Heart left ventricle (tissue), 16 donors: Measurements from ENCODE around the gene SLC2A4RG. TPM values are rescaled to one million over a fixed set of nuclear protein-coding genes. Genes with fewer than 3 reads are reported as not detected.

ENCODE experiments used
- ATAC-seq, 4 donors: fragments of 200-7000 bp; cut with Tn5 transposase; one replicate each; pipeline ENCODE4 v1.9.1; 2020 to 2022; ENCODE audit warnings: moderate library complexity in 4 of 4, mild to moderate bottlenecking in 3 of 4, moderate number of reproducible peaks in 1 of 4
- DNase-seq, 5 donors: peaks; one replicate each; pipeline ENCODE4 v3.0.0-alpha.2; 2020
- H3K27ac ChIP-seq, 12 donors: fragments of 200-600 bp; sonication (generic) in 4 of 12; one replicate each; pipeline versions ENCODE4 v1.5.0 to v1.8.0; 2016 to 2022; ENCODE audit warnings: mild to moderate bottlenecking in 2 of 12
- H3K27me3 ChIP-seq, 9 donors: fragments of 200-600 bp; sonication (generic) in 2 of 9; one replicate each; pipeline versions ENCODE4 v1.5.1 to v1.8.0; 2016 to 2022; ENCODE audit warnings: mild to moderate bottlenecking in 3 of 9
- H3K36me3 ChIP-seq, 9 donors: fragments of 200-600 bp; sonication (generic) in 2 of 9; one replicate each; pipeline versions ENCODE4 v1.5.0 to v1.8.0; 2018 to 2022; ENCODE audit warnings: mild to moderate bottlenecking in 2 of 9
- H3K4me1 ChIP-seq, 12 donors: fragments of 200-600 bp; sonication (generic) in 4 of 12; one replicate each; pipeline versions ENCODE4 v1.5.0 to v1.8.0; 2016 to 2022; ENCODE audit warnings: mild to moderate bottlenecking in 3 of 12
- H3K4me3 ChIP-seq, 12 donors: fragments of 200-600 bp; sonication (generic) in 4 of 12; one replicate each; pipeline versions ENCODE4 v1.5.0 to v1.8.0; 2017 to 2022; ENCODE audit warnings: mild to moderate bottlenecking in 9 of 12, moderate library complexity in 4 of 12
- H3K9me3 ChIP-seq, 12 donors: fragments of 200-600 bp; sonication (generic) in 4 of 12; one replicate each; pipeline versions ENCODE4 v1.5.0 to v1.8.0; 2016 to 2022; ENCODE audit warnings: mild to moderate bottlenecking in 1 of 12
- CTCF ChIP-seq, 12 donors: fragments of 200-600 bp; sonication (generic) in 4 of 12; IDR thresholded peaks; one replicate each; pipeline versions ENCODE4 v1.5.0 to v1.8.0; 2018 to 2022; ENCODE audit warnings: antibody characterized with exemption in 12 of 12, mild to moderate bottlenecking in 5 of 12
- POLR2A ChIP-seq, 2 donors: fragments of 450-650 bp; IDR thresholded peaks; one replicate each; pipeline ENCODE4 v1.6.1; 2017; ENCODE audit warnings: antibody characterized with exemption in 2 of 2, mild to moderate bottlenecking in 2 of 2, moderate library complexity in 2 of 2
- WGBS, 4 donors: extraction: QIAGEN DNeasy Blood & Tissue Kit in 2 of 4; methylation state at CpG; one replicate each; pipeline versions ENCODE4 v1.1.5 to v1.1.7; 2013 to 2018; 5-methylcytosine and 5-hydroxymethylcytosine counted together
- intact Hi-C, 10 donors: fragments of 100-400 bp; cut with DNase I; formaldehyde crosslinking; loops; one replicate each; pipeline versions ENCODE4 v1.11.1 to v1.14.2; 2022
- polyA plus RNA-seq, 2 donors: library from polyadenylated mRNA; stranded (reverse); fragments of 200-250 nt; gene quantifications; one replicate each; pipeline ENCODE4 v1.2.3, GENCODE V29; 2013
- total RNA-seq, 9 donors: library from RNA; depleted of rRNA in 2 of 9; stranded (reverse); fragments of >200 nt in 2 of 9; fragmentation: NEBNext Ultra II Directional in 3 of 9; extraction: Animal tissue kit (Norgen Biotek cat#: 25700) in 3 of 9; gene quantifications; one replicate each; pipeline versions ENCODE4 v1.1.0 to v1.2.4, GENCODE V29; 2016 to 2023
- donor health status: ischemic (EF 13 %, LVEDD 7.1; RV severe dilation, severe dysfunction).
- donor health status: healthy with polysubstance abuse.
- donor health status: DM: no; HTN: yes; CAD: no.
- donor health status: DM: no; HTN: no; CAD: no.
- donor health status: ischemic (EF 25% LVEDD 6.9; RV normal size, moderate dysfunction).
- donor health status: ischemic (EF 25% LVEDD 5.7; RV mildly dilated, moderate dysfunction).
- donor health status: healthy.
- donor health status: DM: yes; HTN: yes; CAD: no.
- donor health status: ischemic (EF 35%, LVEDD 5.7; RV mildly dilated, moderate dysfunction).
- donor health status: nonischemic (EF 11% LVEDD 7.7; RV severe dilation, severe dysfunction).
- donor health status: DM: yes; HTN: yes; CAD: no.
- donor health status: PGD.
- donor health status: ischemic (EF 29% LVEDD 5.4; RV normal size, mild dysfunction).
- donor health status: nonischemic (EF 23%, LVEDD 6.1; RV moderate dilation, normal function).

Gene SLC2A4RG
- total and polyA plus RNA-seq, 11 donors: 18.3 to 82.5 (median 70.7) TPM

- Histone ChIP-seq H3K36me3 (peaks cover 0 to 38% (median 17%) of the 10 kb centered on the region in 9 donors), H3K4me3 (no peak overlapping the region), H3K27ac (peak overlapping the region in 5 of 12 donors; percentile 2 to 88 (median 29)), H3K9me3 (no peaks in the 10 kb centered on the region), H3K27me3 (no peaks in the 10 kb centered on the region), H3K4me1 (peaks cover 4 to 52% (median 35%) of the 10 kb centered on the region in 12 donors)
- intact Hi-C loops: loop anchor here in 5 of 10 donors (5.0 kb wide), 2 partner anchors 34 to 39 kb away; partner anchors contain the start of gene ZBTB46 (in 1 of the 5)
- ATAC-seq (peak in 1 of 4 donors; percentile 22), DNase-seq (peak in 1 of 5 donors; percentile 25)
- no peak for TF ChIP-seq POLR2A (IDR thresholded peaks at IDR 0.05)
- no peak for TF ChIP-seq CTCF (IDR thresholded peaks at IDR 0.05)
- 53 to 76% (median 57%) methylated on average over 20 of the region's 20 CpGs for WGBS, 4 donors
Measured at GRCh38 chr20:63792866-63793265, 53.3 kb downstream of the SLC2A4RG start.

Other genes starting within 250 kb of the SLC2A4RG start
- 1,000 to 10,000 TPM in 7 of 9 donors, 100 to 1,000 TPM in 2; 791 to 1,794 (median 1,550) TPM for gene EEF1A2, start 240.7 kb upstream of the SLC2A4RG start, total RNA-seq
- gene EEF1A2, start 240.7 kb upstream of the SLC2A4RG start, polyA plus RNA-seq: 1,000 to 10,000 TPM; 1,276 to 1,345 TPM
- 100 to 1,000 TPM; 182 to 424 (median 235) TPM for gene PPDPF, start 219.0 kb upstream of the SLC2A4RG start, total RNA-seq
- 100 to 1,000 TPM; 318 to 442 TPM for gene PPDPF, start 219.0 kb upstream of the SLC2A4RG start, polyA plus RNA-seq
- under 1 TPM in 3 of 9 donors, not detected in 6; 0.10 to 0.29 (median 0.14) TPM for gene PTK6, start 202.4 kb upstream of the SLC2A4RG start, total RNA-seq
- gene PTK6, start 202.4 kb upstream of the SLC2A4RG start, polyA plus RNA-seq: under 1 TPM in 1 of 2 donors, not detected in 1; 0.04 TPM
- gene SRMS, start 192.0 kb upstream of the SLC2A4RG start, total RNA-seq: not detected
- not detected for gene SRMS, start 192.0 kb upstream of the SLC2A4RG start, polyA plus RNA-seq
- gene FNDC11, start 185.6 kb upstream of the SLC2A4RG start, total RNA-seq: under 1 TPM in 4 of 9 donors, not detected in 5; 0.16 to 0.23 (median 0.19) TPM
- under 1 TPM; 0.08 to 0.14 TPM for gene FNDC11, start 185.6 kb upstream of the SLC2A4RG start, polyA plus RNA-seq
- 10 to 100 TPM; 10.4 to 34.6 (median 20.9) TPM for gene HELZ2, start 165.5 kb upstream of the SLC2A4RG start, total RNA-seq
- 1 to 10 TPM; 7.2 to 8.8 TPM for gene HELZ2, start 165.5 kb upstream of the SLC2A4RG start, polyA plus RNA-seq
- 10 to 100 TPM in 1 of 9 donors, 1 to 10 TPM in 8; 4.3 to 10.0 (median 5.9) TPM for gene GMEB2, start 112.7 kb upstream of the SLC2A4RG start, total RNA-seq
- gene GMEB2, start 112.7 kb upstream of the SLC2A4RG start, polyA plus RNA-seq: 1 to 10 TPM; 6.3 to 8.6 TPM
- gene STMN3, start 86.4 kb upstream of the SLC2A4RG start, total RNA-seq: 10 to 100 TPM in 2 of 9 donors, 1 to 10 TPM in 7; 2.9 to 15.6 (median 4.7) TPM
- 1 to 10 TPM; 5.2 to 6.7 TPM for gene STMN3, start 86.4 kb upstream of the SLC2A4RG start, polyA plus RNA-seq
- 10 to 100 TPM in 5 of 9 donors, 1 to 10 TPM in 4; 3.0 to 17.8 (median 10.1) TPM for gene RTEL1, start 81.5 kb upstream of the SLC2A4RG start, total RNA-seq
- 1 to 10 TPM; 5.9 to 7.1 TPM for gene RTEL1, start 81.5 kb upstream of the SLC2A4RG start, polyA plus RNA-seq
- 1 to 10 TPM in 4 of 9 donors, under 1 TPM in 4, not detected in 1; 0.42 to 5.7 (median 0.92) TPM for gene TNFRSF6B, start 43.1 kb upstream of the SLC2A4RG start, total RNA-seq
- 1 to 10 TPM; 2.9 to 6.4 TPM for gene TNFRSF6B, start 43.1 kb upstream of the SLC2A4RG start, polyA plus RNA-seq
- gene ARFRP1, start 31.8 kb upstream of the SLC2A4RG start, total RNA-seq: 10 to 100 TPM; 27.3 to 47.8 (median 33.8) TPM
- gene ARFRP1, start 31.8 kb upstream of the SLC2A4RG start, polyA plus RNA-seq: 10 to 100 TPM; 35.9 to 38.0 TPM
- gene ZGPAT, start 31.7 kb upstream of the SLC2A4RG start, total RNA-seq: 10 to 100 TPM; 12.9 to 22.0 (median 18.5) TPM
- 10 to 100 TPM; 27.9 to 34.4 TPM for gene ZGPAT, start 31.7 kb upstream of the SLC2A4RG start, polyA plus RNA-seq
- 1 to 10 TPM in 8 of 9 donors, under 1 TPM in 1; 0.95 to 7.1 (median 3.4) TPM for gene LIME1, start 3.1 kb upstream of the SLC2A4RG start, total RNA-seq
- gene LIME1, start 3.1 kb upstream of the SLC2A4RG start, polyA plus RNA-seq: 1 to 10 TPM; 2.2 to 4.4 TPM
- 10 to 100 TPM; 11.2 to 27.4 (median 14.4) TPM for gene ZBTB46, start 91.5 kb downstream of the SLC2A4RG start, total RNA-seq
- gene ZBTB46, start 91.5 kb downstream of the SLC2A4RG start, polyA plus RNA-seq: 1 to 10 TPM; 6.6 to 8.2 TPM
- gene ABHD16B, start 121.7 kb downstream of the SLC2A4RG start, total RNA-seq: not detected
- gene ABHD16B, start 121.7 kb downstream of the SLC2A4RG start, polyA plus RNA-seq: under 1 TPM; 0.12 to 0.72 TPM
- 100 to 1,000 TPM in 1 of 9 donors, 10 to 100 TPM in 8; 65.0 to 122 (median 72.2) TPM for gene TPD52L2, start 125.5 kb downstream of the SLC2A4RG start, total RNA-seq
- 100 to 1,000 TPM in 1 of 2 donors, 10 to 100 TPM in 1; 44.4 to 179 TPM for gene TPD52L2, start 125.5 kb downstream of the SLC2A4RG start, polyA plus RNA-seq
- gene DNAJC5, start 155.3 kb downstream of the SLC2A4RG start, total RNA-seq: 10 to 100 TPM; 34.8 to 57.1 (median 46.1) TPM
- 10 to 100 TPM; 21.1 to 46.3 TPM for gene DNAJC5, start 155.3 kb downstream of the SLC2A4RG start, polyA plus RNA-seq
- gene UCKL1, start 216.6 kb downstream of the SLC2A4RG start, total RNA-seq: 10 to 100 TPM; 27.7 to 43.8 (median 37.5) TPM
- gene UCKL1, start 216.6 kb downstream of the SLC2A4RG start, polyA plus RNA-seq: 10 to 100 TPM; 27.7 to 49.7 TPM
- 10 to 100 TPM in 8 of 9 donors, 1 to 10 TPM in 1; 7.3 to 15.9 (median 12.2) TPM for gene ZNF512B, start 230.2 kb downstream of the SLC2A4RG start, total RNA-seq
- 1 to 10 TPM; 7.7 to 9.3 TPM for gene ZNF512B, start 230.2 kb downstream of the SLC2A4RG start, polyA plus RNA-seq
- 1 to 10 TPM; 3.1 to 6.3 (median 4.3) TPM for gene SAMD10, start 239.9 kb downstream of the SLC2A4RG start, total RNA-seq
- gene SAMD10, start 239.9 kb downstream of the SLC2A4RG start, polyA plus RNA-seq: 1 to 10 TPM; 4.8 to 6.0 TPM
- 10 to 100 TPM; 41.4 to 62.6 (median 47.6) TPM for gene PRPF6, start 241.4 kb downstream of the SLC2A4RG start, total RNA-seq
- gene PRPF6, start 241.4 kb downstream of the SLC2A4RG start, polyA plus RNA-seq: 10 to 100 TPM; 31.0 to 58.5 TPM